ENCODE results near the gene SLFNL1.

DNA sequence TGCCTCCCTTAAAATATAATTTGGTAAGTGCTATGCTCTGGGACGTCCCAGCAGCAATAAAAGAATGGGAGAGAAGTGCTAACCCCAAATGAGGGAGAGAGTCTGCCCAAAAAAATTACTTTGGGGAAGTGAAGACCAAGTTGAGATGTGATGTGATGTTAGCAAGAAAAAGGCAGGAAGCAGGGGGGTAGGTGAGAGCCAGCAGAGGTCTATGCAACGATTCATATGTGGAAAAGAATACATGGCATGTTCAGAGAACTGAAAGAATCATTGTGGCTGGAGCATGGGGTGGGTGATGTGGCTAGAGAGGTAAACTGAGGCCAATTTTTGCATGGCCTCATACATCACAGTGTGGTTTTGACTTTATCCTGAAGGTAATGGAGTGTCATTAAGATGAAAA lies 47.6 kb downstream of the SLFNL1 start:
- TF ChIP-seq POLR2A (IDR thresholded peaks at IDR 0.05; ENCODE audit: low read depth, low read length) (no peak), POLR2AphosphoS5 (IDR thresholded peaks at IDR 0.05; ENCODE audit: low read depth, low read length) (no peak), TAF1 (IDR thresholded peaks at IDR 0.05; ENCODE audit: low read depth, low read length) (no peak), SPI1 (IDR thresholded peaks at IDR 0.05; ENCODE audit: low read depth, low read length) (no peak)
